HK-2 (cell line): ENCODE measurements around the gene ZSWIM6.

Experiments used
- DNase-seq: peaks from one replicate; pipeline ENCODE4 v3.0.0-alpha.2; 2018; ENCODE audit not compliant: unreplicated experiment

The ZSWIM6 gene

DNA sequence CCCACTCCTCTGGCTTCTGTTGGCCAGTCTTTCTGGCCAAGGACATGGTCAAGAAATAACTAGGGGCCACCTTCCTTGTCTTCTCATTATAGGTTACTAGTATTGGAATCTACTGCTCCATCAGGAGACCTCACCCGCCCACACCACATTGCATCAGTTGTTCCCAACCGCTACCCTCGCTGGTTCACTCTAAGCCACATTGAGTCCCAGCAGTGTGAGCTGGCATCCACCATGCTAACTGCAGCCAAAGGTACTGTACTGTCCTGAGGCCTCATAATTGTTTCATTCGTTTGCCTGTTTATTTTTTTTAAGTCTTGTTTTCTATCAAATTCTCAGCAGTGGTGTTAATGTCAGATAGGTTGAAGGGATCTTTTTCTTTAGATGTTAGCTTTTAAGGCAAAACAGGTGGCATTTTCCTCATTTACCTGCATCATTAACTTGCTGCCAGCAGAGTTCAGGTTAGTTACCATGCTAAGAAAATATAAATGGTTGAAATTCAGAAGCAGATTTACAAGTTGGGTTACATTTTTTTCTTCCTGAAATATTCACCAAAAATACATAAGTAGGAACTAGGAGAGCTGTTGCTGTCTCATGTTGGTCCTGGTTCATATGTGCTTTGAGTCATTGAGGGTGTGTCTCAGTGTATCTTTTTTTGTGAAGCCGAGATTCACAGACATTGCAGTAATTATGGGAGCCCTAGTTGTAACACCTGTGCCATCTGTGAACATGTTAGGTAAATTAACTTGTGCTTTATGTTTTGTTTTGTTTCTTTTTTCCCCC, 206.9 kb downstream of the ZSWIM6 start:
- DNase-seq = no peak

DNA sequence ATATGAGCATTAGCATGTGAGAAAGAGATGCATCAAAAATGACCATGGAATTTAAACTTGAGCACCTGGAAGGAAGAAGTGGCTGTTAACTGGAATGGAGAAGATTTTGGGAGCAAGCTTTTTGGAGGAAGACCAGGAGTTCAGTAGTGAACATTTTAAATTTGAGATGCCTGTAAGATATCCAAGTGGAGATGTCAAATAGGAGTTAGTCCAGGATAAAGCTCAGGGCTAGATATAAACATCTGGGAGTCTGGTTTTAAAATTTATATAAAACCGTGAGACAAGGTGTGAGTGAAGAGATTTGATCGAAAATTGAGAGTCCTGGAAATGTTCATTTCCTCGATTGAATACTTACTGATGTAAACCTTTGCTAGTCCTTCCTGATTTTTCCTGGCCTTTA, 217.5 kb downstream of the ZSWIM6 start:
- DNase-seq = no peak

DNA sequence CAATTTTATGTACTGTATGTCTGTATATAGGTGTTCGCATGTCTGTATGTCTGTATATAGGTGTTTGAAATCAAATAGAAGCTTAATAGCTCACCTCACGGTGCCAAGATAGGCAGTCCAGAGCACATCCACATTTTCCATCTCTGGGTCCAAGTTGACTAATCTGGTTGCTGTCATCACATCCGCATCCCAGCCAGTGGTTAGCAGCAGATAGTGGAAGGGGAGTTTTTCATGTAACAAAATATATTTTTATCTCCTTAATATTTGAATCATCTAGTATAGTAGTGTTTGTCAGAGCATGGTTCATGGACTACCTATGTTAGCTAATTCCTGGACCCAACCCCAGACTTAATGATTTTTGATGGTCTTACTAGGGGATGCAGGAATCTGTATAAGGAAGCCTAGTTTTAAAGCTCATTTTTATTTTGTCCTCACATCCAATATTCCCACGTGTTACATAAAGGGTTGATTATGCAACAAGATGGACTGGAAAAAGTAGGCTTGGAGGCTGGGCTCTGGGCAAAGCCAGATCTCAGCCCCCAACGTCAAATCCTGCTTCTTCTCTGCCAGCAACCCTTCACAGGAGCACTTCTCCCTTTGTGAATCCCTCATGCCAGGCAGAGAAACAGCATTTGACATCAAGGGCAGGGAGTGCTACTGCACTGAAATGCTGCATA, 219.7 kb downstream of the ZSWIM6 start:
- DNase-seq = no peak

DNA sequence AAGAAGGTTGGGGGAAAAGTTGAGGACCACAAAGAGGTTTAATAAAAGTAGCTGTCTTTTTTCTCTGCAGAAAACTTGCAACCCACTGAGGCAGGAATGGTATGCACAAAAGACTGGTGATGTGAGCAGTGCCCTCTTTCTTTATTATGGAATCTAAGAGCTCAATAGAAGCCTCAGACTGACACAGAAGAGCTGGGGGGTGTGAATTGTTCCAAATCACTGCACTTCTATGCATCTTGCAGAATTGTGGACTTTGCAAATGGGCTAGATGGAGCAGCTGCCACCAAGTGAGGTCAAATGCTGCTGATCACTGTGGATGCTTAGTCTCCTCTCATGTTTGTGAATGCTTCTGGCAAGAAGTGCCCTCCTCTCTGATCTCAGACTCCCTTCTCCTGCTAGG, 227.1 kb downstream of the ZSWIM6 start:
- no peak for DNase-seq

DNA sequence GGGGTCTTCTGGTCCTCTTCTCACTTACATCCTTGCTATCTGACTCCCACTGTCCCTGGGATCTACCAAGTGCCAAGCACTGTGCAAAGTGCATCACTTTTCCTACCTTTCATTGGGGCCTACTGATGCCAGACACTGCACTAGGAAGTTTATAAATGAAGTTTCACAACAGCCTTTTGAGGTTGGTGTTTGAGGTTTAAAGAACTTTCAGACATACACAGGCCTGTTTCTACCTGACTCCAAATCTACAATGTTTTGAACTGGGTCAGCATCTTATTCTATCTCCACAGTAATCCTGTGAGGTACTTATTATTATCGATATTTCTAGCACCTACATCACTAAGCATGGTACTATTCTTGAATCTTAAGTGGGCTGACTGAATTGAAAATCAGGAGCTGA, 227.7 kb downstream of the ZSWIM6 start:
- DNase-seq = no peak

DNA sequence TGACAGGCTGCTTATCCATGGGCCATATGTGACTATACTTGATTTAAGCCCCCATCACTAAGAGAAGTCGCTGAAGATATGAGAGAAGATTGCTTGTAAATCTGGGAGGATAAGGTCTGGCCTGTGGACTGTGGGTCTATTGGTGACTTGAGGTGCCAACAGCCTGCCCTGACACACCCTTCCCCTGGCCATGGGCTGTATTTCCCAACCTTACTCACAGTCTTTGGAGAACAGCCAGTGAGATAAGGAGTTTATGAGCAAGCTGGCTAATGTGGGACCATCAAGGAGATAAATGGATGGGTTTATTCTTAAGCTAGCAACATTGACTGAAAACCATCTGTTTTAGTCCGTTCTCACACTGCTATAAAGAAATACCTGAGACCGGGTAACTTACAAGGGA, 231.3 kb downstream of the ZSWIM6 start:
- no peak for DNase-seq

DNA sequence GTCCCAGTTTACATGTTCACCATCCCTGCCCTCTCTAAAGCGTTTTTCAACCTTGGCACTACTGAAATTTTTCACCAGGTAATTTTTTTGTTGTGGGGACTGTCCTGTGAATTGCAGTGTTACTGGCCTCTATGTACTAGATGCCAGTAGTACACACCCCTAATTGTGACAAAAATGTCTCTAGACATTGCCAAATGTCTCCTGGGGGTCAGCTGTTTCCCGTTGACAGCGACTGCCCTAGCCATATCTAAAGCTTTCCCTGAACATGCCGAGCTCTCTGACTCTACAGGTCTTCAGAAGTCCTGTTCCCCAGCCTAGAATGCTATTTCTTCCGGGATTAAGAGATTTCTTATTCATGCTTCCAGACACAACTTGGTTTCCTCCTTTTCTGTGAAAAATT, 235.3 kb downstream of the ZSWIM6 start:
- no peak for DNase-seq

DNA sequence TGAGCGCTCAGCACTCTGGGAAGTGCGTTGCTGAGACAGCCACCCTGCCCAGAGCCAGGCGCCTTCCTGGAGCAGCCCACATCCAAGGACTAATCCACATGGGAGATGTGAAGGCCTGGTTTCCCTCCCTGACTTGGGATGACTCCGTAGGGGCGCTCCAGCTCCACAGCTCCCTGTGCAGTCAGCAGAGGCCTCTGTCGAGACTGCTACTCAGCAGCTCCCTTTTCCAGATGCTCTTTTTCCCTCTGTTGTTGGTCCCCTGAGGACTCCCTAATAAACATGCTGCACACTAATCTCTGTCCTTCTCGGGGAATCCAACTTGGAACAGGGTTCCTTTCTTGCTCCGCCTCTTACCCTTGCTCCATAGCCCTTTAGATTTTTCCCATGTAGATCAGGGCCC, 237.3 kb downstream of the ZSWIM6 start:
- DNase-seq = no peak

DNA sequence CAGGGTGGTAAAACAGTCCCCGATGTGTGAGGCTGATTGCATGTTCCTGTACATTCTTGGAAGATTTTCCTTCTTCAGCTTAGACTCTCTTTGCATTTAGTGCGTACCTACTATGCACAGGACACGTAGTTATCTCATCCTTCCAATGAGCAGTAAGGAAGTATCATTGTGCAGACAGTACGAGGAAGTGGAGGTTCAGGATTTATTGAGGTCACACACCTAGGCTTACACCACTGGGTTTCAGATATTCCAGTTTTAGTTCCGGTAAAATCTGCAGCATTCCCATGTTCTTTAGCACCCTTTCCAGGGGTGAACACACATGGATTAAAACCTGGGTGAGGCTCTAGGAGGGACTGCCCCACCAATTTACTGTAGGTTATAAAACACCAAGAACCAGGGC, 238.7 kb downstream of the ZSWIM6 start:
- no peak for DNase-seq

DNA sequence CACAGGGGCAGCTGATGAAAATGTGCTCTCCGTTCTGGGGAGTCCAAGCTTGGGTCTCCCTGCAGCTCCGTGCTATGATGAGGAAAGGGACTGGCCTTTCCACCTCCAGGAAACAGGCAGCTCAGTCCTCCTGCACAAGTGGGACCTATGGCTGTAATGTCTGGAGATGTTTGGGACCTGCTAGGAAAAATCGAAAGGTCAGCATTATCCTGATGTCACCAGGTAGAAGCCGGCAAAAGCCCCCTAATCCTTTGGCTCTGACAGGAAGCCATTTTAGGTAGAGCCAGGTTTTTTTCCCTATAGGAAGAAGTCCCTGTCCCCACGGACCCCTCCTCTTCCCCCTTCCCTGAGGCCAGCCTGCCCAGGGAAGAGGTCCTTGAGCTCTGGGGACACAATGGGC, 240.9 kb downstream of the ZSWIM6 start:
- no peak for DNase-seq

DNA sequence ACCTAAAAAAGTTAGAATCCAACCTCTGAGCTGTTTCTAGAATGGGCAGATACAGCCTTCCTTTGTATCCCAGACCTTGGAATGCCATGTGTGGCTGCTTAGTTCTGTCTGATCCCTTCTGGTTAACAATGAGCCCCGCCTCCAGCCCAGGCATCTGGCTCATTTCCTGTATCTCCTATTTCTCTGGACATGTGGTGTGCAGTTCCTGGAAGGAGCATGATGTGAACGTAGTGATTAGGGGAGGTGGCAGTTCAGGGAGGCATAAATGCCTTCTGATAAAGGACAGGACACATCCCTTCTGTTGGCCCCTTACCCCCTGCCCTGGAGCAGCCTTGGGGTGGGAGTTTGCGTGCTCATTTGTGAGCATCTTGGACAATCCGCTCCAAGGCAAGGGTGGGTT, 243.0 kb downstream of the ZSWIM6 start:
- DNase-seq = peak; percentile 35

DNA sequence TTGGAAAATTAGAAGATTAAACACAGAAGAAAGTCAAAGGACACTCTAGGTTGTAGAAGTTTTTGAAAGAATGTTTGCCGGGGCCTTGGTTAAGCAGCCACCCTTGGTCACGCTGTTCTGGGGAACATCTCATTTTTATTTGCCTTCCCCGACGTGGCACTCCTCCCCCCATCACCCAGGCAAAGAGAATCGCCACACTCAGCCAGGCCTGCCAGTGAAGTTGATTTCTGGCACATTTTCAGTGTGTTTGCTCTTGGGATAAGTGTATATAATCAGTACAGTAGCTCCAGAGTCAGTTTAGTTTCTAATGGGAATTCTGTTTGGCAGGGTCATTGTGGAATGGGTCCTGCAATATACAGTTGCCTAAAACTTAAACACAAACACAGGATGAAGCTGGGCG, 243.5 kb downstream of the ZSWIM6 start:
- DNase-seq = no peak

DNA sequence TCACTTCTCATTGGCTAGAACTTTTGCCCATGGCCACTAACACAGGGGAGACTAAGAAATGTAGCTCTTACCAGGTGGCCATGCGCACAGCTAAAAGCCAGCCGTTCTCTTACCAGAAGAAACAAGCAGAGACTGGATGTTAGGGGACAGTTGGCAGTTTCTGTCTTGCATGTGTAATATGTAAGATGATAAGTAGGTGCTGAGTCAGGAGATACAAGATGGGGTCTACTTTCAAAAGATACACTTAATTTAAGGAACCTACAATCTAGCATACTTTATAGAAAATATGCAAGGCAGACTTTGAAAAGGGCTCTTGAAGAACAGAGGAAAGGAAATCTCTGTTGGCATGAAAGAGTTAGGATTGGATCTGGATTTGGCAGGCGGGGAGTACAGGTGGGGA, 244.5 kb downstream of the ZSWIM6 start:
- no peak for DNase-seq

DNA sequence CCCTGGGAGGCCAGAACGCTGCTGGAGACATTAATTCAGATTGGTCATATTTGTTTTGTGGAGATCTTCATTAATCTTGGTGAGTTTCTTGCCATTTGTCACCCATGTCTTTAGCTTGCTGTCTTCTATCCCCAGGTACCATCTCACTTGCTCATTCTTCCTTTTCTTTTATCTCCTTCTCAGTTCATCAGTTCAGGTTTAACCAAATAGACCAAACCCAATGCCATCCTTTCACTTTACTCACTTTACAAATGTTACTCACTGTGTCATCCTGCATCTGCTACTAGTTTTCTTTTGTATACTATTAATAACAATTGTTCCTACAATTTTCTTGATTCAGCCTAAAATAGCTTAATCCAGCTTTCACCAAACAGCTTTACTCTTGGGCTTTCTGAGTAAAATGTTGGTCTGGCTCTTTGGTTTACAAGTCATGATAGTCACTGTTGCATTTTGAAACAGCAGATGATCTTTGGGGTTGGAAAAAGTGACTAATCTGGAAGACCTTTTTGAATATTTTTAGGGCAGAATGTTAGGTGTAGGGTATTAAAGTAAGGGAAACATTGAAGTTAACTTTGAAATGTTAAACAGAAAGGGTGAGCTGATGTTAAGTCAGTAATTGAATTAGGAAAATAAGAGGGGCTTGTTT, 246.9 kb downstream of the ZSWIM6 start:
- no peak for DNase-seq

DNA sequence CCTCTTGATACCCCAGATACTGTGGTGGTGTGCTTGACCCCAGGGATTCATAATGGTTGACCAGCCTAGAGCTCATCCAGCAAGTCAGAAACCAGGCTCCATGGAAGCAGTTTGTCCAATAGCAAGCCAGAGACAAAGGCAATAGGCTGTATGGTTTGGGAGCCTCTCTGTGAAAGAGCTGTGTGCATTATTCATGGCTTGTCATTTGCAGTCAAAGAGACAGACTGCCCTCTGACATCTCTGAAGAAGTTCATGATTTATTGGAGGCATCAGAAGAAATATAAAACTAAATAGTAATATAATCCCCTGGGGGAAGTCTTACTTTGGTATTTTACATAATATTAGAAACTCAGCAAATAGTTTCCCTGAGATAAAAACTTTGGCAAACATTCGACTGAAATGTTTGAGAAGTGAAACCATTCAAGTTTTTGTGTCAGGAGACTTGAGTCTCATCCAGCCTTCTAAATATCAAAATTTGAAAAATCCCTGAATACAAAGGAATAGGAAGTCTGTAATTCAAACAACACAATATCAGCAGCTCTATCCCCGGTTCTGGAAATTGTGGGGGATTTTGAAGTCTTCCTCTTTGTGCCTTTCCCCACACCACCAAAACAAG, 250.3 kb downstream of the ZSWIM6 start:
- DNase-seq = no peak

DNA sequence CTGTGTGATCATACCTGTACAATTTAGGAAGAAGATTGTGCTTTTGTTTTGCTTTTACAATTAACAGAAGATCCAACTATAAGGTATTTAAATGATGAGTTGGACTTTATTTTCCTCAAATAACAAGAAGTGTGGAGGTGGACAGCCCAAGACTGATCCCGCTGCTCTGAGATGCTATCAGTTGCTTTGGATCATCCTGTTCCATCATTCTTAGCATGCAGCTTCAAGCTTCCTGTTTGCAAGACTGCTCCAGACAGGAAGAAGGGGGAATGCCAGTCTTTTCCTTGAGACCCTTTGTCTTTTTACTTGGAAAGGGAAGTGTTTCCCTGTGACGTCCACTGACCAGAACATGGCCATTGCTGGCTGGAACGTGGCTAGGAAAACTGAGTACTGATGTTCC, 250.8 kb downstream of the ZSWIM6 start:
- no peak for DNase-seq

DNA sequence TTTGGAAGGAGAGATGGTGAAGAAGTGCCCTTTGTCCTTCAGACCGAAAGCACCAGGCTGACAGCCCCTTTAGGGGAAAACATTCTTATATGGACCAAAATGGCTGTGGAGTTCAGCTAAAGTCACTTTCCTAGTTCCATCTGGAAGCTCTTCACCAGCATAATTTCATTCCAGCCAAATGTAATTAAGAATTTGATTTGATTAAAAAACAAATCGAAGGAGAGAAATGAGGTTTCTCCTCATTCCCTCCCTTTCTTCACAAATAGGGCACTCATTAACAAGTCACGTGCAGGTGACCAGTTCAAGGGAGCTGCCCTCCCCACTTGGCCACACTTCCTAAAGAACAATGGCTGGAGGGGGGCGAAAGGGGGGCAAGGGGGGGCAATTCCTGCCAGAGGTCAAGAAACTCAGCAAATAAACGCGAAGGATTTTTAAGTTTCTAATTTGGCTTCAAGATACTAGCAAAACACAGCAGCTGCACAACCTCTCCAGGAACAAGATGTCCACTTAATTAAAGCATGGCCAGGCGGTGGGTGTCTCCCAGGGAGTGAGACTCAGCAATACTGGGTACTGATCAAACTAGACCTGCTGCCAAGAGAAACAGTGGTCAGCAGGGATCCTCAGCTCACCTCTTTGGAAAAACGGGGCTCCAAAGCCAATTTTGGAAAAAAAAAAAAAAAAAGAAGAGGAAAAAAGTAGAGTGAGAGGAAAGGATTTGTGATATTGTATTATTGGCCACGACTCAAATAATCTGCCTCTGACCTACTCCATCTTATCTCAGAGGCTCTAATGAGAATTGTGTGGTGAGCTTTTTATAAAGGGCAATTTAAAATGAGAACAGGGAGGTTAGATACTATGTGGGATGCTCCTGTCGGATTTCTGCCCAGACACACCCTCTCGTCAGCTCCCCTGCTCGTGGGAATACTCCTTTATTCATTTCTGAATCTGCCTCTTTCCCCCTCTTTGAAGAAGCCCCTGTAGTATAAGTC, 254.3 kb downstream of the ZSWIM6 start:
- no peak for DNase-seq

DNA sequence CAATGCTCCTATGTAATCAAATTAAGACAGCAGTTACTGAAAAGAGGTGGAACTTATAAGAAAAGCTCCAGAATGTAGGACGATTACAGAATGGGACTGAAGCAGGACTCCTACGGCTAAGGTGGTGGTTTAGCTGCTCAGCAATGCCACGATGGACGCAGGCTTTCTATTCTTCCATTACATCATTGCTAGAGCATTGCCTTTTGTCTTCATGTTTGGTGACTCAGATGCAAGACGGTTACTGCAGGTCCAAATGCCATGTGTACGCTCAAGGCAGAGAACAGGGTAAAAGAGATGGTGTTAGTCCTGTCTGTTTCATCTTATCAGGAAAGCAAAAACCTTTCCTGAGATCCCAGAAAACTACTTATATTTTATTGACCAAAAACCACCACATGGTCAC, 255.1 kb downstream of the ZSWIM6 start:
- DNase-seq = no peak

DNA sequence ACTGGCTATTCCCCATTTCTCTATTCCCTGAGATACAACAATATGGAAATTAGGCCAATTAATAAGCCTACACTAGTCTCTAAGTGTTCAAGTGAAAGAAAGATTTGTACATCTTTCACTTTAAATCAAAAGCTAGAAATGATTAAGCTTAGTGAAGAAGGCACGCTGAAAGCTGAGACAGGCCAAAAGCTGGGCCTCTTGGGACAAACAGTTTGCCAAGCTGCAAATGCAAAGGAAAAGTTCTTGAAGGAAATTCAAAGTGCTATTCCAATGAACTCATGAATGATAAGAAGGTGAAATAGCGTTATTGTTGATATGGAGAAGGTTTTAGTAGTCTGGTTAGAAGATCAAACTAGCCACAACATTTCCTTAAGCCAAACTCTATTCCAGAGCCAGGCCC, 256.2 kb downstream of the ZSWIM6 start:
- DNase-seq = no peak

DNA sequence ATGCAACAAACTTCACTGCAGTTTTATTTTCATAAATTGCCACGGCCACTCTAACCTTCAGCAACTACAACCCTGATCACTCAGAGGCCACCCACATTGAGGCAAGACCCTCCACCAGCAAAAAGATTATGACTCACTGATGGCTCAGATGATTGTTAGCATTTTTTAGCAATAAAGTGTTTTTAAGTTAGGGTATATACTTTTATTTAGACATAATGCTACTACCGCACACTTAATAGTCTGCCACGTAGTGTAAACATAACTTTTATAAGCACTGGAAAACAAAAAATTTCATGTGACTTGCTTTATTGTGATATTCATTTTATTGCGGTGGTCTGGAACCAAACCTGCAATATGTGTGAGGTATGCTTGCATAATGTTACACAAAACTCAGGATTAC, 257.9 kb downstream of the ZSWIM6 start:
- DNase-seq = no peak

DNA sequence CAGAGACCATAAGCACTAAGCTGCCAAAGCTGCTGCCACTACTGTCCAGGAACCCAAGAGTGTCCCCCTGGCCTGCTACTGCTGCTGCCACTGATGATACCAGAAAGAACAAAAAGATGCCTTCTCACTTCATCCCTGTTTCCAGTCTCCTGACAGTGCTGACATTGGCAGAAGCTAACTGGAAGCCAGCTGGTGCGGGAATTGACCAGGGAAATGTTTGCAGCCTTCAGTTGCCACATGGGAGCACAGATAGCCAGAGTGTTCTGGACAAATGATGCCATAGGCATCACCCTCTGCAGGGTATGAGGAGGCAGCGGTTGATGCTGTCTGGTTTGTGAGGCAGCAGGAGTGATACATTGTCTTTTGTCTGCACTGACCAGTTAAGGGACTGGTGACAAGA, 258.4 kb downstream of the ZSWIM6 start:
- DNase-seq = no peak

DNA sequence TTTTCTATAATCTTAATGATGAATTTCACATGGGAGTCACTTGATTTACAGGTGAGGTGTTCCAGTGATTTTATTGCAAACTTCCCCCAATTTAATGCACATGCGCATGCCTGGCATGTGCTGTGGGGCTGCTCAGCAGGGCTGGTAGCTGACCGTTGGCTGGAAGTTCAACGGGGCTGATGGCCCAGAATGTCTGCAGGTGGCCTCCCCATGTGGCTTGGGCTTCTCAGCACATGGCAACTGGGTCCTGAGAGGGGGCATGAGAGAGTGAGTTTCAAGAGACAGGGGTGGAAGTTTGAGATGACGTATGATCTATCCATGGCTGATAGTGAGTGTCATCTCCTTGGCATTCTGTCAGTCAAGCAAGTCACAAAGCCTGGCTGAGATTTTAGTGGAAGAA, 259.8 kb downstream of the ZSWIM6 start:
- no peak for DNase-seq
